CD1c-positive myeloid dendritic cell (primary cell): ENCODE measurements around the gene SPRED2.

Experiments used
- DNase-seq: peaks from one replicate; pipeline ENCODE4 v3.0.0-alpha.2; 2016; ENCODE audit errors: extremely low spot score

The SPRED2 gene

GRCh38 chr2:65415091-65415490, 17.3 kb downstream of the SPRED2 start:
- no peak for DNase-seq

GRCh38 chr2:65413610-65414009, 18.8 kb downstream of the SPRED2 start:
- DNase-seq: no peak

- no peak for DNase-seq
These were observed 19.3 kb downstream of the SPRED2 start for GRCh38 chr2:65413106-65413505.

GRCh38 chr2:65411056-65411795, 21.2 kb downstream of the SPRED2 start:
- no peak for DNase-seq

DNA sequence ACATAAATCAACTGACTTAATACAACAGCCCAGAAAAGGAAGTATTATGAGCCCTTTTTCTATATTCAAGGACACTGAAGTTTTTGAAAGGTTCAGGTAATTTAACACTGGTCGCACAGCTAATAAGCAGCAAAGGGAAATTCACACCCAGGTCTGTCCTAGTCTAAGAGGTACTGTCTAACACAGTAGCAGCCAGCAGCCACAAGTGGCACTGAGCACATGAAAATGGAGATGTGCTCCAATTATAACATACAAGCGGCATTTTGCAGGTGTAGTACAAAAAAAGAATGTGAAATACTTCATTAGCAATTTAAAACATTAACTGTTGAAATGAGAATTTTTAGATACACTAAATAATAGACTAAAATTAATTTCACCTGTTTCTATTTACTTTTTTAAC, 23.4 kb downstream of the SPRED2 start:
- no peak for DNase-seq

DNA sequence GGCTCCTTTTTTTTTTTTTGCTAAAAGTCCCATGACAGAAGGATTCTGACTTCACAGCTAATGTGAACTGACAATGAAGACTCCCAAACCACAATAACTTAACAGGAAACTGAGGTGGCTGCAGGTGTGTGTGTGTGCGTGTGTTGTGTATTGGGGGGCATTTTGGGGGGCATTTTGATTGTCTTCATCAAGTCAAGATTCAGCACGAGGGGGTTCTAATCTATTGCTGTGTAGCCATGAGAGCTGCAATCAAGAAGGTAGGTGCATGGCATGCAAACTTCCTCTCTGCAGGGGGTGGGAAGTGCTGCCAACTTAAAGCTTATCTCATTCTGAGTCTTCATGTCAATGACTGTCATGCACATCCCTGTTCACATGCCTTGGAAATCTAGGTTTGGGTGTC, 25.2 kb downstream of the SPRED2 start:
- no peak for DNase-seq

DNA sequence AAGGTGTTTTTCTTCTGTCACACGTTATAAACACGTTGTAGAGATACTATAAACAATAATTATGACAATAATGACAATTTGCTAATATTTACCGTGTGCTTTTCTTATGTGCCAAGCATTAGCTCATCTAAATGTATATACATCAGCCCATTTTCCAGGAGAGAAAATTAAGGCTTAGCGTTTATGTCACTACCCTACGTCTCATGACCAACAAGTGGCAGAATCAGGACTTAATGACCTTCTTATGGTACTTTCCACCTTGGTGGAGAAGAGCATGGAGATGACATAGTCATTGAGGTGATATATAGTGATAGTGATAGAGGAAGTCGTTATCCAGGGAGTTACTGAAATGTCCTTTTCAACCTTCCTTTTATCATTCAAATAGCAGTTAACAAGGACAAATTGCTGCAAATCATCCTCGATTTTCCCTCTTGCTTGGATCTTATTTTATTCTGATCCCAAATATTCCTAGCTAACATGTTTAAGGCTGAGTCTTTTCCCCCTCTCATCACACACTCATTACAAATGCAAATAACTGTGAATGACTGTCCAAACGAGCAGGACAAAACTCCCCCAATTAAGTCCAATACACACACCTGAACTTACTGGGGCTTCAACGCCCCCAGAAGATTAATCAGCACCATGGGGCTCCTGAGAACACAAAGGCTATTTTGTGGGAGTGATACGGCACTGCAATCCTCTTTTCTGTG, 27.3 kb downstream of the SPRED2 start:
- no peak for DNase-seq

DNA sequence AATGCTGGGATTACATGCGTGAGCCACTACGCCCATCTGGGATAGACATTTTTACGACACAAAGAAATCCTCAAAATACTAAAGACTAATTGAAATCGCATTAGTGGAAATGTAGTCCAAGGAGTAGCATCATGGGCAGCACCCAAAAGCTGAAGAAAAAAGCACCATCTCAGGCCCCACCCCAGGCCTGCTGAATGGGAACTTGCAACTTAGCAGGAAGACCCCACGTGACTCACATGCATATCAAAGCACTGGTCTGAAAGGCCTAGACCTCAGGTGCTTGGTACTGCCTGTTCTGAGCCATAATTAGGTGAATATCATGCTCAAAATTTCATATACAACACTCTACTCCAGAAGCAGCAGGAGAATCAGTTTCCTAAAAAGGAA, 28.9 kb downstream of the SPRED2 start:
- DNase-seq: no peak

- no peak for DNase-seq
These were observed 29.4 kb downstream of the SPRED2 start for GRCh38 chr2:65402780-65403528.

DNA sequence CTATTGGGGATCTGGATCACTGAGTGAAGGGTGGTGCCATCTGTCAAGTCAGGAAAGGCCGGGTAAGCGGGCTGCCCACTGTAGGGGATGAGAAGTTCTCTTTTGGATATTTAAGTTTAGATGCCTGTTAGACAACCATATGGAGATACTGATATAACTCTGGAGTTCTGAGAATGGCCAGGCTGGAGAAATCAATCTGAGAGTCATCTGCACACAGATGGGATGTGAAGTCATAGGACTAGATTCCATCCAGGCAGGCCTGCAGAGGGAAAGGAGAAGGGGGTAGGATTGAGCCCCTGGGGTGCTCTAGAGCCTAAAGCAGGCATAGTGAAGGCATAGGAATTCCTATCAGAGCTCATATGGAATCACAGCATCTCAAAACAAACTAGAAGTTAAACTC, 30.1 kb downstream of the SPRED2 start:
- no peak for DNase-seq

GRCh38 chr2:65397122-65397521, 35.3 kb downstream of the SPRED2 start:
- no peak for DNase-seq

DNA sequence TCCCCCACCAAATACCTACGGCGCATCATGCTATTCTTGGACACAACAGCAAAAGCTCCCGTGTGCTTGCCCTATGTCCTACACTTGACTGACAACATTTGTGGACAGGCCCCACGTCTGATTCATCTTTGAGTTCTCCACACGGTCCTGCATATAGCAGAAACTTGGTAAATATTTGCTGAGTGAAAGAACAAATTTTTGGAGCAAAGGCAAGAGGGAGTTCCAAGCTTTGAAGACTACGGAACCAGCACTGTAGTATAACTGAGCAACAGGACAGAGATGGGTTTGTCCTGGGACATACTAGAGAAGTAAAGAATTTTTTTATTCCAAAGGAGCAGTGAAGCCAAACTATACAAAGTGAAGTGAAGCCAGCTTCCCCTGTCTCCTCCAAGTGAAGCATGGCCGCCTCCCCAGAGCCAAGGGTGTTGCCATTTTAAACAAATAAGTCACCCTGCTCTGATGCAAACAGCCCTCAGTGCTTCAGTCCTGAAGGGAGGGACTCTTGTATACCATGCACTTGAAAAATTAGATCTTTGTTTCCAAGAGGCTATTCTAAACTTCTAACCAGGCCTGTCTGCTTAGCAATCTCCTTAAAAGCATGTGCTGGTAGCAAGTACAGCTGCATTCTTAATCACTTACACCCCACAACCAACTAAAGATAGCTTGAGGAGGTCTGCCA, 35.9 kb downstream of the SPRED2 start:
- no peak for DNase-seq

DNA sequence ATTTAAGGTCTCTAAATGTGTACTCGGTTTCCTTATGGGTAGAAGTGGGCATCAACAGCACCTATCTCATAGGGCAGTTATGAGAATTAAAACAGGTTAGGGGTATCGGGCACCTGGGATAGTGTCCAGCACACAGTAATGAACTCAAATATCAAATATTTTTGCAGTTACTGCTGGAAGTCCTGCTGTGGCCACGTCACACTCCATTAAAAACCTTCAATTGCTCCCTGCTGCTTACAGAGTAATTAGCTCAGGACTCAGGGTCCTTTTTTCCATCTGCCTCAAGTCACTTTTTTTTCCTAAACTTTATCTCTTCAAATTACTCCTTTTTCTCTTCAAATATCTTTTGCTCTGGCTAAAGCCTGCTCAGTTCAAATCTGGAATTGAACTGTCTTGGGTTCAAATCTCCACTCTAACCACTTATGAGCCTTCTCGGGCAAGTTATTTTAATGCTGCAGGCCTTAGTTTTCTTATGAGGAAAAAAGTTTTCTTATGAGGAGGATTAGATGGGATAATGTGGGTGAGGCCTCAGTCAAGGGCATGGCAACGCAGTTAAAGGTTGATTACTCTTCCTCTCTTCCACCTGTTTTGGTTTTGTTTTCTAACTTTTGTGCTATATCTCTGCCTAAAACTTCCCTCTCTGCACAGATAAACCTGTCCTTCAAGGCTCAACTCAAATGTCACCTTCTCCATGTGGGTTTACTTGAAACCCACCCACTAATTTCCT, 36.6 kb downstream of the SPRED2 start:
- DNase-seq: no peak

- no peak for DNase-seq
These were observed 38.5 kb downstream of the SPRED2 start for GRCh38 chr2:65393743-65394422.

DNA sequence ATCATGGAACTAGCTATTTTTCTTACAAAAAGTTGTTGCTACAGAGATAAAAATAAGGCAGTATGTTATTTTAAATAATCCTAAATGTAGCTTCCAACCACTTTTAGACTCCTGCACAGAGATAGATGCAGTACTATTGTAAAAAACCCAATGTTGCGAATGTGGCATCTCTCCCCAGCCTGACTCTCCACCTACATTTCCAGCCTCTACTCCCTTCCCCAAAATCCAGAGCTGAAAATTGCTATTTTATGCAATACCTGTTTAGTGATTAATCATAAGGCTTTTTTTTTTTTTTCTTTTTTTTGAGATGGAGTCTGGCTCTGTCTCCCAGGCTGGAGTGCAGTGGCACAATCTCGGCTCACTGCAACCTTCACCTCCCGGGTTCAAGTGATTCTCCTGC, 39.4 kb downstream of the SPRED2 start:
- DNase-seq: no peak

DNA sequence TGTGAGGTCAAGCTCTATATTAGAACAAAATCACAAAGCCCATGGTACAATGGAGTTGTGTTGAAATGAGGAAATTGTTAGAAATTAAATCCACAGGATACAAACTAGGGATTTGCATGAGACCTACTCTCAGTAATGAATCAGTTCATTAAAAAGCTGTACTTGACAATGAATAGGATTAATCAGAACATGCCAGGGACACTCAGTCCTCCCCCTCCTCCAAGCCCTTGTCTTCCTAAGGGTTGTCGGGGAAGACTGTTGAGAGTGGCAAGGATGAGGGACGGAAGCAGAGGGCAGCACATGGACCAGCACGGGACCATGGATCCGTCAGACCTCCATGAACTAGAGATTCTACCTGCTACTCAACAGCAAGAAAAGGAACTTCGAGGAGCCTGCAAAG, 39.8 kb downstream of the SPRED2 start:
- no peak for DNase-seq

DNA sequence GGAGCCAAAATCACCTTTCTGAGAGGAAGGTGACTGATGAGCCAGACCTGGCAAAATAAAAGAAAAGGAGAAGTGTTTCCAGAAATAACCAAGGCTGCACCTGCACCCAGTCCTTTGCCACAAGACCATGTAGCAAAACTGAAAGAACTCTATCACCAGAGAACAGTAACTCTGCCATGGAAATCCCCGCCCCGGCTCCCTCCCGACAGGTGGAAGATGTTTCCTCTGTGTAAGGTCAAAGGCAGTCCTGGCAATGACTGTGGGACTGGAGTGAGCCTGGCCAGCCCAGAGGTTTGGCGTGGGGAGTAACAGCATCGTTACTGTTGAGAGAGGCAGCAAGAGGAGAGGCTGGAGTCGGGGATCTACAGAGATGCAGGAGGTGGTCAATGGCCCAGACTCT, 42.3 kb downstream of the SPRED2 start:
- DNase-seq: no peak

DNA sequence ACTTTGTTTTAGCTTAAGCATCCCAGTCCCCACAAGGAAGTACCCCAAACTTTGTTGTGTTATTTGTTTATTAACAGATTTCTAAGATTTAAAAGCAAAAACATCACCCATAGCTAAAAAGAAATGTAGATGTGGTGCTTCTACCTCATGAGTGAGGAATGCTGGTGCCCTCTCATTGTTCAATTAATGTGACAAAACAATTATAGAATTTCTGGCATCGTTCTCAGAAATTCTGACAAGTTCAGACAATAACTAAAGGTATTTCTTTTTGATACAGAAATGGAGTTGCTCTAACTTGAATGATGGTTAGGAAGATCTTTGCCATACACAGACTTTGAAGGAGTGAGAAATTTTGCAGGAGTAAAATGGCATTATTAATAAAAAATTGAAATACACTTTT, 42.9 kb downstream of the SPRED2 start:
- DNase-seq: no peak

- DNase-seq: no peak
These were observed 43.6 kb downstream of the SPRED2 start for GRCh38 chr2:65388596-65389390.

DNA sequence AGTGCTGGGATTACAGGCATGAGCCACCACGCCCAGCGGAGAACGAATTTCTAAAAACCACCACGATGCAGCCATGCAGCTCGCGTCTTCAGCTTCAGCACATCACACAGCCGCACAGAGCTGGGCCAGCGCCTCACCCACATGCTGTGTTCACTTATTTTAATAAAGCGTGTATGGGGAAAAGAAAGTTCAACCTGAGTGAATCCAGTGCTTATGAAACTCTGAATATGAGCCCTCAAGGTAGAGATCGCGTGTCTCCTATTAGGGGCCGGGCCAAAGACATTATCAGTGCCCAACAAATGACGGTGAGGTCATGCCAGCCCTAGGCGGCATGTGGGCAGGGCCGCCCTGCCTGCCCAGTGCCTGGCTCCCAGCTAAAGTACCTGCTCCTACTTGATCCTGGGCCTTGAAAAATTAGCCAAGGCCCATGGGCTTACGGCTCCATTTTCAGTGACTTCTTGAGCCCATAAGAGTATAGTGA, 44.3 kb downstream of the SPRED2 start:
- DNase-seq: no peak
